C4-2B (cell line): ENCODE measurements around the gene GCNT3.
A peak's percentile ranks its signal among the peaks of the same experiment; 100 is the strongest.

Experiments used
- ZFX ChIP-seq: fragments of 450-650 bp; IDR thresholded peaks from 2 replicates; pipeline ENCODE4 v1.6.1; 2017
- TF ChIP-seq, protein P1 (sequence below): fragments of 450-650 bp; conservative IDR thresholded peaks from 2 replicates; pipeline ENCODE4 v1.5.1; 2017; ENCODE audit warnings: mild to moderate bottlenecking

DNA sequence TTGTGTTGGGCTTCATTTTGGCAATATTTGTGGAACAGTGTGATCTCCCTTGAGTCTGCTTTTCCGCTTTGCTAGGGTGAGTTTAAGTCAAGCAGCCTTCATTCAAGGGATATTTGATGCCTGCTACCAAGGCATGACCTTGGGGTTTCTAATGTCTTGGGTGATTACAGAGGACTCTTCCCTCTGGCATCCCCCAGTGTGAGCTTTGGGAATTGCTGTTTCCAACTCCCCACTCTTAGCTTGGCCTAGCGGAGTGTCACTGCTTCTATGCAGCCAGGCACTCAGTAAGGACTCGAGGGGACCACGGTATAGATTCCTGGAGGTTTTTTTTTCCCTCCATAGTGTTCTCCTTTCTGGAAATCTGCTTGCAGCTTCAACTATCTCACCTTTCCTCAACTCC, 21.1 kb downstream of the GCNT3 start:
- TF ChIP-seq, protein P1, sequence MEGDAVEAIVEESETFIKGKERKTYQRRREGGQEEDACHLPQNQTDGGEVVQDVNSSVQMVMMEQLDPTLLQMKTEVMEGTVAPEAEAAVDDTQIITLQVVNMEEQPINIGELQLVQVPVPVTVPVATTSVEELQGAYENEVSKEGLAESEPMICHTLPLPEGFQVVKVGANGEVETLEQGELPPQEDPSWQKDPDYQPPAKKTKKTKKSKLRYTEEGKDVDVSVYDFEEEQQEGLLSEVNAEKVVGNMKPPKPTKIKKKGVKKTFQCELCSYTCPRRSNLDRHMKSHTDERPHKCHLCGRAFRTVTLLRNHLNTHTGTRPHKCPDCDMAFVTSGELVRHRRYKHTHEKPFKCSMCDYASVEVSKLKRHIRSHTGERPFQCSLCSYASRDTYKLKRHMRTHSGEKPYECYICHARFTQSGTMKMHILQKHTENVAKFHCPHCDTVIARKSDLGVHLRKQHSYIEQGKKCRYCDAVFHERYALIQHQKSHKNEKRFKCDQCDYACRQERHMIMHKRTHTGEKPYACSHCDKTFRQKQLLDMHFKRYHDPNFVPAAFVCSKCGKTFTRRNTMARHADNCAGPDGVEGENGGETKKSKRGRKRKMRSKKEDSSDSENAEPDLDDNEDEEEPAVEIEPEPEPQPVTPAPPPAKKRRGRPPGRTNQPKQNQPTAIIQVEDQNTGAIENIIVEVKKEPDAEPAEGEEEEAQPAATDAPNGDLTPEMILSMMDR, result peak; percentile 51
- TF ChIP-seq ZFX, result no peak
